DOHH2 (cell line): ENCODE results near the gene INPP5F.

Experiments used
- H3F3A ChIP-seq: fragments of 200-600 bp; sonication (generic), shearing (Covaris generic); 2 replicates; pipeline ENCODE4 v1.6.0; 2016; ENCODE audit warnings: antibody characterized with exemption, mild to moderate bottlenecking; ENCODE audit not compliant: control insufficient read depth, insufficient read depth
- H3K27ac ChIP-seq: fragments of 200-600 bp; sonication (generic); 2 replicates; pipeline ENCODE4 v1.5.1; 2014; ENCODE audit warnings: low read depth, mild to moderate bottlenecking, low read length, moderate library complexity
- H3K27me3 ChIP-seq: fragments of 200-600 bp; sonication (generic); 2 replicates; pipeline ENCODE4 v1.6.1; 2014; ENCODE audit warnings: mild to moderate bottlenecking, low read length, mixed read lengths; ENCODE audit not compliant: control insufficient read depth
- H3K36me3 ChIP-seq: fragments of 200-600 bp; sonication (generic); 2 replicates; pipeline ENCODE4 v1.6.1; 2014; ENCODE audit warnings: mild to moderate bottlenecking, low read length, moderate library complexity, mixed read lengths; ENCODE audit not compliant: control insufficient read depth
- H3K4me1 ChIP-seq: fragments of 200-600 bp; sonication (generic); 2 replicates; pipeline ENCODE4 v1.6.1; 2014; ENCODE audit warnings: mild to moderate bottlenecking, low read length, mixed read lengths; ENCODE audit not compliant: control insufficient read depth
- H3K4me2 ChIP-seq: fragments of 200-600 bp; sonication (generic); 2 replicates; pipeline ENCODE4 v1.6.0; 2014; ENCODE audit warnings: mild to moderate bottlenecking, low read length, moderate library complexity
- H3K4me3 ChIP-seq: fragments of 200-600 bp; sonication (generic); 2 replicates; pipeline ENCODE4 v1.5.1; 2014; ENCODE audit warnings: mild to moderate bottlenecking, low read length, mixed read lengths
- H3K79me2 ChIP-seq: fragments of 200-600 bp; sonication (generic); 2 replicates; pipeline ENCODE4 v1.6.1; 2014; ENCODE audit warnings: mild to moderate bottlenecking, low read length, mixed read lengths; ENCODE audit not compliant: control insufficient read depth
- H3K9me2 ChIP-seq: fragments of 200-600 bp; sonication (generic); replicated peaks from 2 replicates; pipeline ENCODE4 v1.6.1; 2014; ENCODE audit warnings: mild to moderate bottlenecking, low read length, mixed read lengths; ENCODE audit not compliant: control insufficient read depth
- H3K9me3 ChIP-seq: fragments of 200-600 bp; sonication (generic); 2 replicates; pipeline ENCODE4 v1.6.1; 2014; ENCODE audit warnings: antibody characterized with exemption, low read length, mixed read lengths; ENCODE audit not compliant: control insufficient read depth, insufficient read depth
- H4K20me1 ChIP-seq: fragments of 200-600 bp; sonication (generic); 2 replicates; pipeline ENCODE4 v1.6.0; 2014; ENCODE audit warnings: low read depth, mild to moderate bottlenecking, antibody characterized with exemption, low read length, moderate library complexity; ENCODE audit not compliant: control insufficient read depth, insufficient read depth
- EZH2phosphoT487 ChIP-seq: fragments of 200-600 bp; sonication (generic); IDR thresholded peaks from 2 replicates; pipeline ENCODE4 v1.6.1; 2017; ENCODE audit warnings: borderline replicate concordance, mild to moderate bottlenecking, antibody characterized with exemption, low read length, moderate library complexity, mixed read lengths
- TF ChIP-seq, protein P1 (sequence below): fragments of 200-600 bp; sonication (generic); IDR thresholded peaks from one replicate; pipeline ENCODE4 v1.5.1; 2014; ENCODE audit warnings: antibody characterized with exemption, mild to moderate bottlenecking, low read depth, low read length; ENCODE audit not compliant: poor library complexity, severe bottlenecking

The INPP5F gene

DNA sequence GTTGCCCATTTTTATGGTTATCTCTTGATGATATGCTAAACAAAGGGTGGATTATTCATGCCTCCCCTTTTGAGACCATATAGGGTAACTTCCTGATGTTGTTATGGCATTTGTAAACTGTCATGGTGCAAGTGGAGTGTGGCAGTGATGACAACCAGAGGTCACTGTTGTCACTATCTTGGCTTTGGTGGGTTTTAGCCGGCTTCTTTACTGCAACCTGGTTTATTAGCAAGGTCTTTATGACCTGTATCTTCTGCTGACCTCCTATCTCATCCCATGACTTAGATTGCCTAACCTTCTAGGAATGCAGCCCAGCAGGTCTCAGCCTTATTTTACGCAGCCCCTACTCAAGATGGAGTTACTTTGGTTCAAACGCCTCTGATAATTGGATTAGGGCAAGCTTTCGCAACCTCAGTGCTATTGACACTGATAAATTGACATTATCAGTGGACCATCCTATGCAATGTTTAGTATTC is 37.8 kb upstream of the INPP5F start:
- Histone ChIP-seq H3K27ac (no peak overlapping the region), H4K20me1 (no peaks in the 10 kb centered on the region), H3K27me3 (no peaks in the 10 kb centered on the region), H3K4me2 (no peak overlapping the region), H3K4me1 (peaks cover 5% of the 10 kb centered on the region), H3K36me3 (no peaks in the 10 kb centered on the region), H3K4me3 (no peak overlapping the region), H3K79me2 (no peaks in the 10 kb centered on the region), H3K9me2 (no peaks in the 10 kb centered on the region), H3K9me3 (no peaks in the 10 kb centered on the region), H3F3A (no peaks in the 10 kb centered on the region; the same call in 1 of the 2 replicates)
- TF ChIP-seq, protein P1, sequence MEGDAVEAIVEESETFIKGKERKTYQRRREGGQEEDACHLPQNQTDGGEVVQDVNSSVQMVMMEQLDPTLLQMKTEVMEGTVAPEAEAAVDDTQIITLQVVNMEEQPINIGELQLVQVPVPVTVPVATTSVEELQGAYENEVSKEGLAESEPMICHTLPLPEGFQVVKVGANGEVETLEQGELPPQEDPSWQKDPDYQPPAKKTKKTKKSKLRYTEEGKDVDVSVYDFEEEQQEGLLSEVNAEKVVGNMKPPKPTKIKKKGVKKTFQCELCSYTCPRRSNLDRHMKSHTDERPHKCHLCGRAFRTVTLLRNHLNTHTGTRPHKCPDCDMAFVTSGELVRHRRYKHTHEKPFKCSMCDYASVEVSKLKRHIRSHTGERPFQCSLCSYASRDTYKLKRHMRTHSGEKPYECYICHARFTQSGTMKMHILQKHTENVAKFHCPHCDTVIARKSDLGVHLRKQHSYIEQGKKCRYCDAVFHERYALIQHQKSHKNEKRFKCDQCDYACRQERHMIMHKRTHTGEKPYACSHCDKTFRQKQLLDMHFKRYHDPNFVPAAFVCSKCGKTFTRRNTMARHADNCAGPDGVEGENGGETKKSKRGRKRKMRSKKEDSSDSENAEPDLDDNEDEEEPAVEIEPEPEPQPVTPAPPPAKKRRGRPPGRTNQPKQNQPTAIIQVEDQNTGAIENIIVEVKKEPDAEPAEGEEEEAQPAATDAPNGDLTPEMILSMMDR: no peak
- no peak for TF ChIP-seq EZH2phosphoT487

DNA sequence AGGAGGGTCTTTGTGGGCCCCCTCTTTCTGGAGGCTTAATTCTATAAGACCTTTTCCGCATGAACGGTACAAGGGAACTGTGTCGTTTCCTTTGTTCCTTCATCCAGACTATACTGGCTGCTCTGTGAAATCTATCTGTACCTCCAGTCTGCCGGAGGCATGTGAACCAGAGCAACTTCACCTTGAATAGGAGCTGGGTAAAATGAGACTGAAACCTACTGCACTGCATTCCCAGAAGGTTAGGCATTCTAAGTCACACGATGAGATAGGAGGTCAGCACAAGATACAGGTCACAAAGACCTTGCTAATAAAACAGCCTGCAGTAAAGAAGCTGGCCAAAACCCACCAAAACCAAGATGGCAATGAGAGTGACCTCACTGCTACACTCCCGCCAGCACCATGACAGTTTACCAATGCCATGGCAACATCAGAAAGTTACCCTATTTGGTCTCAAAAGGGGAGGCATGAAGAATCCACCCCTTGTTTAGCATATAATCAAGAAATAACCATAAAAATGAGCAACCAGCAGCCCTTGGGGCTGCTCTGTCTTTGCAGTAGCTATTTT is 36.8 kb upstream of the INPP5F start:
- Histone ChIP-seq H3K9me3 (no peaks in the 10 kb centered on the region), H3K27me3 (no peaks in the 10 kb centered on the region), H4K20me1 (no peaks in the 10 kb centered on the region), H3K4me2 (no peak overlapping the region), H3K4me3 (no peak overlapping the region), H3K79me2 (no peaks in the 10 kb centered on the region), H3K36me3 (no peaks in the 10 kb centered on the region), H3K27ac (no peak overlapping the region), H3F3A (no peaks in the 10 kb centered on the region; the same call in 1 of the 2 replicates), H3K4me1 (peaks cover 5% of the 10 kb centered on the region), H3K9me2 (no peaks in the 10 kb centered on the region)
- TF ChIP-seq, protein P1: no peak
- TF ChIP-seq EZH2phosphoT487: no peak

DNA sequence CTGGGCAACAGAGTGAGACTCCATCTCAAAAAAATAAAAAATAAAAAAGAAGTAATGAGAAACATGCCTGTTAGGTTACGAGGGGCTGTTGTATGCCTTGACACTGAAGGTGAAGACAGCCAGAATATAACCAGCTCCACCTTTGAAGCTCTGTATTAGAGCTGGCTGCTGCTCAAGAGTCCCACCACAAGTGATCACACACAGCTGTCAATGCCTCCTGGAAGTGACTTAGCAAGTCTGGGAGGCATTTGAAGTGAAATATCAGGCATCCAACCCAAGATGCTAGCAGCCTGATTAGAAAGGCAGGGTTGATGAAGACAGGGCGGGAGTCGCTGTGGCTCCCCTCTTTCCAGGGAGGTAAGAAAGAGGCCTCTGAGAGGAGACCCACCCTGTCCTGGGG is 34.1 kb upstream of the INPP5F start:
- Histone ChIP-seq H3K79me2 (no peaks in the 10 kb centered on the region), H3K4me1 (peaks cover 2% of the 10 kb centered on the region), H3K27ac (no peak overlapping the region), H4K20me1 (no peaks in the 10 kb centered on the region), H3K4me3 (no peak overlapping the region), H3K36me3 (no peaks in the 10 kb centered on the region), H3K9me2 (no peaks in the 10 kb centered on the region), H3K4me2 (no peak overlapping the region), H3F3A (no peaks in the 10 kb centered on the region), H3K27me3 (no peaks in the 10 kb centered on the region), H3K9me3 (peaks cover 3% of the 10 kb centered on the region; the same call in 1 of the 2 replicates)
- TF ChIP-seq, protein P1: no peak
- TF ChIP-seq EZH2phosphoT487: no peak
